ENCODE measurements around the gene WASF3. TPM values are rescaled to one million over a fixed set of nuclear protein-coding genes. Genes with fewer than 3 reads are reported as not detected.

Gene WASF3
- total RNA-seq, 1 donor from 2014 or later, result 13.0 TPM

- Mint-ChIP-seq H3K9me3 (ENCODE audit: unreplicated experiment) (no peaks in the 10 kb centered on the region), H3K27me3 (ENCODE audit: unreplicated experiment) (peaks cover 3% of the 10 kb centered on the region), H3K4me3 (ENCODE audit: unreplicated experiment) (no peak overlapping the region), H3K36me3 (ENCODE audit: low read depth, unreplicated experiment) (no peaks in the 10 kb centered on the region), H3K4me1 (ENCODE audit: unreplicated experiment) (peaks cover 6% of the 10 kb centered on the region), H3K27ac (ENCODE audit: unreplicated experiment) (no peak overlapping the region)
- no peak for DNase-seq (ENCODE audit: low spot score)
- no peak for TF ChIP-seq CTCF (IDR thresholded peaks at IDR 0.05; ENCODE audit: unreplicated experiment)
Measured at GRCh38 chr13:26517936-26518335, 39.5 kb upstream of the WASF3 start.

GRCh38 chr13:26518451-26518959 is 39.0 kb upstream of the WASF3 start:
- Mint-ChIP-seq H3K27me3 (ENCODE audit: unreplicated experiment) (no peaks in the 10 kb centered on the region), H3K9me3 (ENCODE audit: unreplicated experiment) (no peaks in the 10 kb centered on the region), H3K4me3 (ENCODE audit: unreplicated experiment) (no peak overlapping the region), H3K36me3 (ENCODE audit: low read depth, unreplicated experiment) (no peaks in the 10 kb centered on the region), H3K4me1 (ENCODE audit: unreplicated experiment) (peaks cover 6% of the 10 kb centered on the region), H3K27ac (ENCODE audit: unreplicated experiment) (no peak overlapping the region)
- TF ChIP-seq CTCF (IDR thresholded peaks at IDR 0.05; ENCODE audit: unreplicated experiment), result no peak
- no peak for DNase-seq (ENCODE audit: low spot score)

- H3K36me3 Mint-ChIP-seq (ENCODE audit: low read depth, unreplicated experiment), result no peaks in the 10 kb centered on the region
- no peaks in the 10 kb centered on the region for H3K4me1 Mint-ChIP-seq (ENCODE audit: unreplicated experiment)
- H3K4me3 Mint-ChIP-seq (ENCODE audit: unreplicated experiment), result no peak overlapping the region
- H3K9me3 Mint-ChIP-seq (ENCODE audit: unreplicated experiment), result no peaks in the 10 kb centered on the region
- no peak for TF ChIP-seq CTCF (IDR thresholded peaks at IDR 0.05; ENCODE audit: unreplicated experiment)
- no peaks in the 10 kb centered on the region for H3K27me3 Mint-ChIP-seq (ENCODE audit: unreplicated experiment)
- DNase-seq (ENCODE audit: low spot score), result no peak
- no peak overlapping the region for H3K27ac Mint-ChIP-seq (ENCODE audit: unreplicated experiment)
Measured at GRCh38 chr13:26522571-26522970, 34.9 kb upstream of the WASF3 start.

- TF ChIP-seq CTCF (IDR thresholded peaks at IDR 0.05; ENCODE audit: unreplicated experiment), result no peak
- H3K4me3 Mint-ChIP-seq (ENCODE audit: unreplicated experiment), result no peak overlapping the region
- H3K27me3 Mint-ChIP-seq (ENCODE audit: unreplicated experiment), result no peaks in the 10 kb centered on the region
- no peak overlapping the region for H3K27ac Mint-ChIP-seq (ENCODE audit: unreplicated experiment)
- H3K9me3 Mint-ChIP-seq (ENCODE audit: unreplicated experiment), result no peaks in the 10 kb centered on the region
- H3K4me1 Mint-ChIP-seq (ENCODE audit: unreplicated experiment), result no peaks in the 10 kb centered on the region
- no peaks in the 10 kb centered on the region for H3K36me3 Mint-ChIP-seq (ENCODE audit: low read depth, unreplicated experiment)
- DNase-seq (ENCODE audit: low spot score), result no peak
Measured at GRCh38 chr13:26523007-26523406, 34.5 kb upstream of the WASF3 start.

- Mint-ChIP-seq H3K9me3 (ENCODE audit: unreplicated experiment) (no peaks in the 10 kb centered on the region), H3K27me3 (ENCODE audit: unreplicated experiment) (no peaks in the 10 kb centered on the region), H3K27ac (ENCODE audit: unreplicated experiment) (no peak overlapping the region), H3K4me3 (ENCODE audit: unreplicated experiment) (no peak overlapping the region), H3K36me3 (ENCODE audit: low read depth, unreplicated experiment) (no peaks in the 10 kb centered on the region), H3K4me1 (ENCODE audit: unreplicated experiment) (no peaks in the 10 kb centered on the region)
- no peak for TF ChIP-seq CTCF (IDR thresholded peaks at IDR 0.05; ENCODE audit: unreplicated experiment)
- DNase-seq (ENCODE audit: low spot score), result no peak
Measured at GRCh38 chr13:26525528-26525927, 32.0 kb upstream of the WASF3 start.
